GM12874 (cell line): ENCODE results near the gene SFMBT2.

Source experiments
- TF ChIP-seq, protein P1 (sequence below): IDR thresholded peaks from 2 replicates; pipeline ENCODE4 v1.5.1; 2011; ENCODE audit warnings: low read depth, mild to moderate bottlenecking, control low read depth, low read length, moderate library complexity; ENCODE audit not compliant: insufficient read depth

Gene SFMBT2

DNA sequence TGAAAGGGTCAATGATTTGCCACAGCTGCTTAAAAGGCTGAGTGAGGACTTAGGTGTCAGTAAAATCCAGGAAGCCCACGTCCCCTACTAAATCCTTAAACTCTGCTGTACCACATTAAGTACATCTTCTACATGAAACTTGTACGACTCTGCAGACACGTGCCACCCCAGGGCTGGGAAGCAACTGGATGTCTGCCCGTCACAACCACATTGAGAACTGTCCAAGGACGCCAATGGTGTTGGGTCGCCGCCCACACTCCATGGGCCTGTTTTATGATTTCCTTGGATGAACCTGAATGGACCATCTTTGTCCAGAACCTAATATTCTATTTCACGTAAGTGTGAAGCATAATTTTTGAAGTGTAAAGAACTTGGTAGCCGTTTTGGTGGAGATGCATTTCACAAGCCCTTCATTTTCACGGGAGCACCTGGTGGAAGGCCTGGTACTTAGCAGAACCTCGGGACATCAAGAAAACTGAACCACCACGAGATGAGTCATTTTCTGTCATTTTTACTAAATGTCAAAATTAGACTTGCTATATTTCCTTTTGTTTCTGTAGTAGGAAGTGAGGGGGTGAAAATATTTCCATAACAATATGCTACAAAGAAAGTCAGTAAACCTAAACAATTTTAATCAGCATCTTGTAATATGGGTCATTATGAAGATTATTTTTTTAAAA, 134.9 kb downstream of the SFMBT2 start:
- TF ChIP-seq, protein P1, sequence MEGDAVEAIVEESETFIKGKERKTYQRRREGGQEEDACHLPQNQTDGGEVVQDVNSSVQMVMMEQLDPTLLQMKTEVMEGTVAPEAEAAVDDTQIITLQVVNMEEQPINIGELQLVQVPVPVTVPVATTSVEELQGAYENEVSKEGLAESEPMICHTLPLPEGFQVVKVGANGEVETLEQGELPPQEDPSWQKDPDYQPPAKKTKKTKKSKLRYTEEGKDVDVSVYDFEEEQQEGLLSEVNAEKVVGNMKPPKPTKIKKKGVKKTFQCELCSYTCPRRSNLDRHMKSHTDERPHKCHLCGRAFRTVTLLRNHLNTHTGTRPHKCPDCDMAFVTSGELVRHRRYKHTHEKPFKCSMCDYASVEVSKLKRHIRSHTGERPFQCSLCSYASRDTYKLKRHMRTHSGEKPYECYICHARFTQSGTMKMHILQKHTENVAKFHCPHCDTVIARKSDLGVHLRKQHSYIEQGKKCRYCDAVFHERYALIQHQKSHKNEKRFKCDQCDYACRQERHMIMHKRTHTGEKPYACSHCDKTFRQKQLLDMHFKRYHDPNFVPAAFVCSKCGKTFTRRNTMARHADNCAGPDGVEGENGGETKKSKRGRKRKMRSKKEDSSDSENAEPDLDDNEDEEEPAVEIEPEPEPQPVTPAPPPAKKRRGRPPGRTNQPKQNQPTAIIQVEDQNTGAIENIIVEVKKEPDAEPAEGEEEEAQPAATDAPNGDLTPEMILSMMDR: no peak

DNA sequence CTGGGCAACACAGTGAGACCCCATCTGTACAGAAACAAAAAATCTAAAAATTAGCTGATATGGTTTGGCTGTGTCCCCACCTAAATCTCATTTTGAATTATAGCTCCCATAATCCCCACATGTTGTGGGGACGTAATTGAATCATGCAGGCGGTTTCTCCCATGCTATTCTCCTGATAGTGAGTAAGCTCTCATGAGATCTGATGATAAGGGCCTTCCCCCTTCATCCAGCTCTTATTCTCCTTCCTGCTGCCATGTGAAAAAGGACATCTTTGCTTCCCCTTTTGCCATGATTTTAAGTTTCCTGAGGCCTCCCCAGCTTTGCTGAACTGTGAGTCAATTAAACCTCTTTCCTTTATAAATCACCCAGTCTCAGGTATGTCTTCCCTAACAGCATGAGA, 136.5 kb downstream of the SFMBT2 start:
- TF ChIP-seq, protein P1: no peak

DNA sequence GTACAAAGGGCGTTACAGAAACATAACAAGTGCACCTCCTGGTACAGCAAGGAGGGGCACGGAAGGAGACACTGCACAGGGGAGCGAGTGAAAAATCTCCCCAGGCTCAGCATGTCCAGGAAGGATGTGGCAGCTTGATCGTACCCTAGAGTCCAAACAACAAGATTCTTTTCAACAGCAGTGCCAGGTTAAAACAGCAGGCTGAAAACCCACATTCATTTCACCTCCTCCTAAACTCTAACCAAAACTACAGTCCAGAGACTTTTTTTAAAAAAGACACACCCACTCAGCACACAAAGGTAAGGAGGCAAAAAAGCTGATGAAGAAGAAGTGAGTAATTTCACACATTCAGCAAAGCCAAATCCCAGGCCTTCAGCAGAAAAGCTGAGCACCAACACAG, 138.8 kb downstream of the SFMBT2 start:
- TF ChIP-seq, protein P1: no peak

DNA sequence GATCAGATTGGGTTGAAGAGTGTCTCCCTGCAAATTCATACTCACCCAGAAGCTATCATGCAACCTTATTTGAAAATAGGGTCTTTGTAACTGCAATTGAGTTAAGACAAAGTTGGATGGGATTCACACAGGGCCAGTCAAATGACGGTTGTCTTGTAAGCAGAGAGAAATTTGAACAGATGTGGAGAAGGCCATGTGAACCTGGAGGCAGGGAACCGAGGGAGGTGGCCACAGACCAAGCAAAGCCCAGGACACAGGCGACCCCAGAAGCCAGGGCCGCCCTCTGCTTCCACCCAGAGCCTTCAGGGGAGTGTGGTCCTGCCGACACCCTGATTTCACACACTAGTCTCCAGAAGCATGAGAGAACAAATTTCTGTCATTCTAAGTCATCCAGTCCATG, 140.8 kb downstream of the SFMBT2 start:
- TF ChIP-seq, protein P1: no peak

DNA sequence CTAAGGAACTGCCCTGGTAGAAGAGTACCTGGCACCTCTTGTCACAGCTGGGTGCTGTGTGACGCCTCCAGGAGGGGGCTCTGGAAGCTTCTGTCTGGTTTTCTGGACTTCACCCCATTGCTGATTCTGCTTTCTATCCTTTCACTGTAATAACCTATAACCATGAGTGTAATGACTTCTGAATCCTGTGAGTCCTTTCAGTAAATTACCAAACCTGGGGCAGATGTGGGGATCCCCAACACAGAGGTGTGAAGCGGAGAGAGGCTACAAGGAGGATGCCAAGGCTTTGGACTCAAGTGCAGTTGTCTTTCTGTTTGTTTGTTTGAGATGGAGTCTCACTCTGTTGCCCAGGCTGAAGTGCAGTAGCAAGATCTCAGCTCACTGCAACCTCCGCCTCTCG, 143.7 kb downstream of the SFMBT2 start:
- TF ChIP-seq, protein P1: no peak

DNA sequence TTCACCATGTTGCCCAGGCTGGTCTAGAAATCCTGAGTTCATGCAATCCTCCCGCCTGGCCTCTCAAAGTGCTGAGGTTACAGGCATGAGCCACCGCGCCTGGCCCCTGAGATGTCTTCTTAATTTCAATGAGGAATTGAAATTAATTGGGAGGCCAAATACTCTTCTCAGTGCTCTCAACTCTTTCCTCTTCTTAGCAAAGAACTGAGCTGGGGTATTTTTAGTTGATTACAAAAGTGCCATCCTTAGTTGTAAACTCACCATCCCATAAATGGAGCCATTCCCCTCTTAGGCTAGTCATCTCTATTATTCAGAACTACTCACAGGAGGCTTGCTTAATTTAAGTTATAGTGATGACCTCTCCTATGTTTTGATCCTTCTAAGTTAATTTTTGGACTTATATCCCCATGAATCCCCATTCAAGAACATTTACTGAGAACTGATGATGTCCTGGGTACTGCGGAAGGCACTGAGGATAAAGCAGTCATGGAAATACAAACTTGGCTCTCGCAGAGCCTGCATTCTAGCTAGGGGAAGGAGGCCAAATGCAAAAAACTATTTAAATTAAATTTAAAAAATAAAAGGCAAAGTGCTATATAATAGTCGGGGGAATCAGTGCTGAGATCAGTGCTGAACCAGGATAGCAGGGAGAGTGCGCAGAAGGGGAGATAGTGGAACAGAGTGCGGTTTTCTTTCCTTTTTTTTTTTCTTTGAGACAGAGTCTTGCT, 145.3 kb downstream of the SFMBT2 start:
- TF ChIP-seq, protein P1: no peak

DNA sequence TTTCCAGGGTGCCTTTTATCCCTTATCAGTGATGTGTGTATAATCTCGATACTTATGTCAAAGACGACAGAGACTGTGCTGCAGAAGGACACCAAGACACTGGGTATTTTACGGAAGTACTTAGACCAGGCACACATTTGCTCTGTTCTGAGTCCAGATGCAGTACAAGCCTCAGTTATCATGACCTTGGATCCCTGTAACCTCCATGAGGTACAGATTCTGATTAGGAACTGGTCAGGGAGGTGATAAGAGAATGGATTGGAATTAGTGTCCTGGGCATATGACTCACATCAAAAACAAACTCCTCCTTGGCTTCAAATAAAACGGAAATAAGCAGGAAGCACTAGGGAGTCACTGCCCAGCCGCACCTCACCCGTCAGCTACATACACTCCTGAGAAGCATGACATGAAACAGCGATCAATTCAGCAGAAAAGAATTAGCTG, 146.5 kb downstream of the SFMBT2 start:
- TF ChIP-seq, protein P1: no peak
